ENCODE results near the gene ERCC3. TPM values are rescaled to one million over a fixed set of nuclear protein-coding genes. Genes with fewer than 3 reads are reported as not detected.

Gene ERCC3
- total RNA-seq, 1 donor = 45.3 TPM

Other genes starting within 250 kb of the ERCC3 start
- 43.9 TPM for gene BIN1, start 187.0 kb downstream of the ERCC3 start, total RNA-seq
- gene CYP27C1, start 73.8 kb downstream of the ERCC3 start, total RNA-seq = not detected
- gene MAP3K2, start 93.8 kb upstream of the ERCC3 start, total RNA-seq = 153 TPM
- gene PROC, start 124.3 kb upstream of the ERCC3 start, total RNA-seq = 0.84 TPM
- 30.9 TPM for gene IWS1, start 232.3 kb upstream of the ERCC3 start, total RNA-seq
- 1.0 TPM for gene MYO7B, start 241.5 kb upstream of the ERCC3 start, total RNA-seq

Measured in mononuclear cell (primary cell).